GM10248 (cell line): ENCODE measurements around the gene AMACR.
"Not testable (repeated sequence)": the region's sequence is repeated elsewhere in the genome, so short reads cannot be mapped to it uniquely, and the experiment has no call there.

Source experiments
- CTCF ChIA-PET: fragments of 300-600 bp; sonication (Branson Sonifier 250); formaldehyde crosslinking; extraction: SDS; loops from one replicate; lab custom pipeline; 2021; ENCODE audit warnings: antibody characterized with exemption; lab: Yijun Ruan, JAX
- POLR2A ChIA-PET: fragments of 350-650 bp; sonication (Branson Sonifier 250); formaldehyde crosslinking; extraction: SDS; loops from one replicate; lab custom pipeline; 2020; ENCODE audit warnings: antibody characterized with exemption; lab: Yijun Ruan, JAX
- DNase-seq: peaks from one replicate; pipeline ENCODE4 v3.0.0; 2012; ENCODE audit errors: extremely low spot score
- TF ChIP-seq, protein P1 (sequence below): IDR thresholded peaks from 2 replicates; pipeline ENCODE4 v1.5.1; 2012; ENCODE audit warnings: mild to moderate bottlenecking, low read depth; ENCODE audit errors: extremely low read depth, missing control alignments, control extremely low read depth

The AMACR gene

DNA sequence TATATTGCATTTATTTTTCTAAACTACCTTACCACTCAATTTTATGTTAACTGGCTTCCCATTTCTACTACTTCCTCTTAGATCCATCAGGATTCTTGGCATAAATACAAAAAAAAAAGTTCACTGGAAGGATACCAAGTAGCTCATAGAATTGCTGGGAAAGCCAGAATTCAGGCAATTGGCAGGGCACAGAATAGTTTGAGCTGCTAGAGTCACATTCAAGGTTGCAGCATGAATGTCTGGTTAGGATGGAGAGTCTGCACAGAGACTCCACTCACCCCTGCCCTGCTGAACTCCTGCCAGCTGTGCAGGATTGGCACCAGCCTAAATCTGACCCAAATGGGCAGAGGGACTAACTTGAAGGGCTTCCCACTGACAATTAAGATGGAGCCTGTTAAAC lies 4.9 kb upstream of the AMACR start:
- POLR2A ChIA-PET: interaction anchor here (0.6 kb wide), 1 partner anchor 684 kb away, joined by 3 read pairs; no protein-coding TSS in a partner anchor
- TF ChIP-seq, protein P1, sequence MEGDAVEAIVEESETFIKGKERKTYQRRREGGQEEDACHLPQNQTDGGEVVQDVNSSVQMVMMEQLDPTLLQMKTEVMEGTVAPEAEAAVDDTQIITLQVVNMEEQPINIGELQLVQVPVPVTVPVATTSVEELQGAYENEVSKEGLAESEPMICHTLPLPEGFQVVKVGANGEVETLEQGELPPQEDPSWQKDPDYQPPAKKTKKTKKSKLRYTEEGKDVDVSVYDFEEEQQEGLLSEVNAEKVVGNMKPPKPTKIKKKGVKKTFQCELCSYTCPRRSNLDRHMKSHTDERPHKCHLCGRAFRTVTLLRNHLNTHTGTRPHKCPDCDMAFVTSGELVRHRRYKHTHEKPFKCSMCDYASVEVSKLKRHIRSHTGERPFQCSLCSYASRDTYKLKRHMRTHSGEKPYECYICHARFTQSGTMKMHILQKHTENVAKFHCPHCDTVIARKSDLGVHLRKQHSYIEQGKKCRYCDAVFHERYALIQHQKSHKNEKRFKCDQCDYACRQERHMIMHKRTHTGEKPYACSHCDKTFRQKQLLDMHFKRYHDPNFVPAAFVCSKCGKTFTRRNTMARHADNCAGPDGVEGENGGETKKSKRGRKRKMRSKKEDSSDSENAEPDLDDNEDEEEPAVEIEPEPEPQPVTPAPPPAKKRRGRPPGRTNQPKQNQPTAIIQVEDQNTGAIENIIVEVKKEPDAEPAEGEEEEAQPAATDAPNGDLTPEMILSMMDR: no peak
- no peak for DNase-seq
- CTCF ChIA-PET: interaction anchor here (0.9 to 2.1 kb wide), 4 partner anchors 9 to 17 kb away, joined by 3 to 7 read pairs (median 4); no protein-coding TSS in a partner anchor

DNA sequence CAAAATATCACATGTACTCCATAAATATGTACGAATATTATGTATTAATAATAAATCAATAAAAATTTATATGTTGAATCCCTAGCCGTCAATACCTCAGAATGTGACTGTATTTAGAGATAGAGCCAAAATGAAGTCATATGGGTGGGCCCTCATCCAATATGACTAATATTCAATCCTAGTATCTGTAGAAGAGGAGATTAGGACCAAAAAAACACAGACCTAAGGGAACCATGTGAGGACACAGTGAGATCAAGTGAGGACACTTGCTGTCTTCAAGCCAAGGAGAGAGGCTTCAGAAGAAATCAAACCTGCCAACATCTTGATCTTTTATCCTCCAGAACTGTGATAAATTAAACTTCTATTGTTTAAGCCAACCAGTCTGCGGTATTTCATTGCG lies 3.7 kb upstream of the AMACR start:
- TF ChIP-seq, protein P1: no peak
- DNase-seq: no peak
- ChIA-PET POLR2A (no interaction called here), CTCF (interaction anchor here (1.4 to 2.1 kb wide), 2 partner anchors 11 to 14 kb away, joined by 4 to 6 read pairs; no protein-coding TSS in a partner anchor)

DNA sequence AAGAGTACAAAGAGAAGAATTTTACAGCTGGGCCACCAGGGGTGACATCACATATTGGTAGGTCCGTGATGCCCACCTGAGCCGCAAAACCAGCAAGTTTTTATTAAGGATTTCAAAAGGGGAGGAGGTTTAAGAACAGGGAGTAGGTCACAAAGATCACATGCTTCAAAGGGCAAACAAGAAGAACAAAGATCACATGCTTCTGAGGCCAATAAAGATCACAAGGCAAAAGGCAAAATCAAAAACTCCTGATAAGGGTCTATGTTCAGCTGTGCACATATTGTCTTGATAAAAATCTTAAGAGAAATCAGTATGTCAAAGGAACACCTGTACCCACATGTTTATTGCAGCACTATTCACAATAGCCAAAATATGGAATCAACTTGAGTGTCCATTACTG lies 2.3 kb upstream of the AMACR start:
- DNase-seq, POLR2A ChIA-PET, CTCF ChIA-PET: not testable (repeated sequence)

DNA sequence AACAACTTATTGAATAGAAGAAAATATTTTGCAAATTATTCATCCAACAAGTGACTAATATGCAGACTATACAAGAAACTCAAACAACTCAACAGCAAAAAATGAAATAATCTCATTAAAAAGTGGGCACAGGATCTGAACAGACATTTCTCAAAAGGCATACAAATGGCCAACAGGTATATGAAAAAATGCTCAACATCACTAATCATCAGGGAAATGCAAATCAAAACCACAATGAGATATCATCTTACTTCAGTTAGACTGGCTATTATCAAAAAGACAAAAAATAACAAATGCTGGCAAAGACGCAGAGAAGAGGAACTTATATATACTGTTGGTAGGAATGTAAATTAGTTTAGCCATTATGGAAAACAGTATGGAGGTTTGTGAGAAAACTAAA lies 1.8 kb upstream of the AMACR start:
- CTCF ChIA-PET: no interaction called here
- no peak for DNase-seq
- TF ChIP-seq, protein P1: no peak
- POLR2A ChIA-PET: no interaction called here

DNA sequence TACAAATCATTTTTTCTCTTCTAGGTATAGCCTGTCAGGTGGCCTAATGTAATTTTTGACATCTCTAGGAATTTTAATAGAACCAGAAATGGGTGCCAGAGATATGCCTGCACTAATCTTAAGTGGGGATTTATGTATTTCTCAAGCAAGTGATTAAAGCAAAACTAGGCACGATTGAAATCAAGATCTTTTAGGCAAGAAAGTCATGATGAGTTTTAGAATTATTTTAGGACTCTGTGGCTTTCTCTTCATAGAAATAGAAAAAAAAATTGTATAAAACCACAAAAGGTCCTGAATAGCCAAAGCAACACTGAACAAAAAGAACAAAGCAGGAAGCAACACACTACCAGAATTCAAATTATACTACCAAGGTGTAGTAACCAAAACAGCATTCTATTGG lies 952 bp upstream of the AMACR start:
- TF ChIP-seq, protein P1: no peak
- ChIA-PET CTCF (interaction anchor here (1.3 to 1.9 kb wide), 3 partner anchors 11 to 13 kb away, joined by 3 to 6 read pairs (median 4); no protein-coding TSS in a partner anchor), POLR2A (no interaction called here)
- no peak for DNase-seq

DNA sequence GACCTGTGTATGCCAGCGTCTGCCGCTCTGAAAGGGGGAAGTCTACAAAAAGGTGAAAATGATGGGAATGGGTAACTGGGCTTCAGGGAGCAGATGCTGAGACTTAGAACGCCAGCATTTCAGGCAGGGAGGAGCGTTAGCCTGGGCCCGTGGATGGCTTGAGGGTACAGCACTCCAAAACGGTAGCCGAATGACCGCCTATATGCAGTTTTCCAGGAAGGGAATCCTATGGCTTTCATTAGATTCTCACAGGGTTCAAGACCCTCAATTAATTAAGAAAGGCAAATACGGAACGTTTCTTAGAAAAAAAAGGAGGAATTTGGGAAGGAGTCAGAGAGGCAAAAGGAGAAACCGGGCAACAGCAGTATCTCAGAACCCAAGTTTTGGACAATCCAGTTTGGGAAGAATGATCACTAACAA lies 639 bp downstream of the AMACR start:
- CTCF ChIA-PET: interaction anchor here (1.8 to 1.9 kb wide), 2 partner anchors 10 to 13 kb away, joined by 4 to 8 read pairs; no protein-coding TSS in a partner anchor
- TF ChIP-seq, protein P1: no peak
- POLR2A ChIA-PET: no interaction called here
- DNase-seq: peak; percentile 24

DNA sequence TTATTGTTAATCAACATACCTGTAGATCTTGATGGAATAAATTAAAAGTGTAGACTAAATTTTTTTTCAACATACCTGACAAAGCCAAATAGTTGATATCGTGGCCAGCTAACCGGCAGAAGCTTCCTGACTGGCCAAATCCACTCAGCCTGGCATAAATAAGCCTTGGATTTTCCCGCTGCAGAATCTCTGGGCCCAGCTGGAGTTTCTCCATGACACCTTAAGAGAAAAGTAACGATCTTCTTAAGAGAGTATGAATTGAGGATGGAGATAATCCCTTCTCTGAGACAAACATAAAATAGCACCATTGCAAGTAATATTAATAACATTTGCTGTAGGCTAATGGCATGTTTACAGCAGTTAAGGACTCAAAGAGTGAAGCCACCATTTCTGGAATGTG lies 2.2 kb downstream of the AMACR start:
- TF ChIP-seq, protein P1: no peak
- DNase-seq: no peak
- CTCF ChIA-PET: interaction anchor here (1.7 to 1.8 kb wide), 2 partner anchors 8 to 70 kb away, joined by 3 to 8 read pairs; no protein-coding TSS in a partner anchor
- POLR2A ChIA-PET: no interaction called here
